GM21529 (cell line): Measurements from ENCODE around the gene TOB1.

ENCODE experiments used
- ATAC-seq: cut with Tn5 transposase; IDR thresholded peaks from one replicate; pipeline ENCODE4 v1.9.1; 2021; ENCODE audit not compliant: unreplicated experiment

Gene TOB1

GRCh38 chr17:50848039-50848438 lies 18.1 kb downstream of the TOB1 start:
- no peak for ATAC-seq

GRCh38 chr17:50847566-50847965 lies 18.6 kb downstream of the TOB1 start:
- ATAC-seq, result no peak

- ATAC-seq, result no peak
Measured at GRCh38 chr17:50845240-50846147, 20.7 kb downstream of the TOB1 start.

- ATAC-seq, result no peak
Measured at GRCh38 chr17:50844117-50844700, 21.9 kb downstream of the TOB1 start.

GRCh38 chr17:50843150-50843905 lies 22.8 kb downstream of the TOB1 start:
- ATAC-seq, result no peak

GRCh38 chr17:50842506-50843149 lies 23.5 kb downstream of the TOB1 start:
- no peak for ATAC-seq

- no peak for ATAC-seq
Measured at GRCh38 chr17:50841949-50842354, 24.2 kb downstream of the TOB1 start.

- ATAC-seq, result no peak
Measured at GRCh38 chr17:50841277-50841948, 24.7 kb downstream of the TOB1 start.

- no peak for ATAC-seq
Measured at GRCh38 chr17:50840311-50840851, 25.8 kb downstream of the TOB1 start.

- ATAC-seq, result no peak
Measured at GRCh38 chr17:50839591-50840310, 26.4 kb downstream of the TOB1 start.

- ATAC-seq, result no peak
Measured at GRCh38 chr17:50837980-50838954, 27.9 kb downstream of the TOB1 start.

GRCh38 chr17:50837286-50837979 lies 28.7 kb downstream of the TOB1 start:
- no peak for ATAC-seq

- no peak for ATAC-seq
Measured at GRCh38 chr17:50836826-50837225, 29.3 kb downstream of the TOB1 start.

GRCh38 chr17:50835301-50836234 lies 30.6 kb downstream of the TOB1 start, which contains the start of gene WFIKKN2:
WFIKKN2 (plus strand) TSS chr17:50835586; CDS start chr17:50835938, 352 bp downstream.
- no peak for ATAC-seq

GRCh38 chr17:50834429-50835300 lies 31.5 kb downstream of the TOB1 start:
- no peak for ATAC-seq
